Activated T-cell treated with anti-CD3 and anti-CD28 coated beads for 48 hours (primary cell): ENCODE data around the gene DVL1.

ENCODE experiments used
- DNase-seq: peaks from one replicate; pipeline ENCODE4 v3.0.0-alpha.2; 2020; ENCODE audit warnings: low read depth

Gene DVL1

DNA sequence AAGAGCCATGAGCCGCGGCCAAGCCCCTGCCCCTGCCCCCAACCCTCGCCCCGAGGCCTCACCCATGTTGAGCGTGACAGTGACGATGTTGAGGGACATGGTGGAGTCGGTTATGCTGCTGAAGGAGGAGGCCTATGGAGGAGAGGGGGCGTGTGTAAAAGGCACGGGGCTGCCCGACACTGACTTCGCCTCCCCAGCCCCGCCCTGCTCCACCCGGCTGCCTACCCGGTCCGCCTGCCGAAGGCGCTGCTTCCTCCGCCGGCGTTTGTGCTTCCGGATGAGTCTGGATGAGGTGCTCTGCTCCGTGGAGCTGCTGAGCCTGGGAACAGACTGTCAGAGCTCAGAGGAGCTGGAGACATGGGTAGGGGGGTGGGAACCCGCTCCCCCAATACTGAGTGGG, 9.0 kb downstream of the DVL1 start:
- no peak for DNase-seq

DNA sequence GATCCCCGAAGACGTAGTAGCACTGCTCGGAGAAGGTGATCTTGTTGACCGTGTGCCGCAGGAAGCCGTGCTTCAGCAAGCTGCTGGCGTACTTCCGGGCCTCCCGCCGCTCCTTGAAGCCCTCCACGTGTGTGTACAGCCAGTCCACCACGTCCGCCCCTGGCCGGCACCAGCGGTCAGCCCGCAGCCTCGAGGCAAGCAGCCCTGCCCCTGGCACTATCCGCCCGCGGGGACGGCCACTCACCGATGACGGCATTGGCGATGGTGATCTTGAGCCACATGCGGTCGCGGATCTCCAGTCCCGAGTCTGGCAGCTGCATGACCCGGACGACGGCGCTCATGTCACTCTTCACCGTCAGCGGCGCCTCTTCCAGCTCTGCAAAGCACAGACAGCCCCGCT, 10.9 kb downstream of the DVL1 start:
- no peak for DNase-seq

DNA sequence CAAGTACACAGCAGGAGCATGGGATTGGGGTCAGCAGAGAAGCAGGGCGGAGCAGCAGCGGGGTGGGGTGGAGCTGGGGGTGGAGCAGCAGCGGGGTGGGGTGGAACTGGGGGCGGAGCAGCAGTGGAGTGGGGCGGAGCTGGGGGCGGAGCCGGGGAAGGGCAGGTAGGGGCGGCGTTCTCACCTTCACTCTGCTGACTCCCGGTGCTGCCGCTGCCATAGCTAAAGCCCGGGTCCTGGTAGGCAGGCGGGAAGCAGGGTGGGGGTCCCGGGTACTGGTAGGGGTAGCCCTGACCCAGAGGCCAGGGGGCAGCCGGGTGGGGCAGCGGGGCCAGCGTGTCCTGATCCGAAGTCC, 11.4 kb downstream of the DVL1 start:
- DNase-seq: peak; percentile 43

DNA sequence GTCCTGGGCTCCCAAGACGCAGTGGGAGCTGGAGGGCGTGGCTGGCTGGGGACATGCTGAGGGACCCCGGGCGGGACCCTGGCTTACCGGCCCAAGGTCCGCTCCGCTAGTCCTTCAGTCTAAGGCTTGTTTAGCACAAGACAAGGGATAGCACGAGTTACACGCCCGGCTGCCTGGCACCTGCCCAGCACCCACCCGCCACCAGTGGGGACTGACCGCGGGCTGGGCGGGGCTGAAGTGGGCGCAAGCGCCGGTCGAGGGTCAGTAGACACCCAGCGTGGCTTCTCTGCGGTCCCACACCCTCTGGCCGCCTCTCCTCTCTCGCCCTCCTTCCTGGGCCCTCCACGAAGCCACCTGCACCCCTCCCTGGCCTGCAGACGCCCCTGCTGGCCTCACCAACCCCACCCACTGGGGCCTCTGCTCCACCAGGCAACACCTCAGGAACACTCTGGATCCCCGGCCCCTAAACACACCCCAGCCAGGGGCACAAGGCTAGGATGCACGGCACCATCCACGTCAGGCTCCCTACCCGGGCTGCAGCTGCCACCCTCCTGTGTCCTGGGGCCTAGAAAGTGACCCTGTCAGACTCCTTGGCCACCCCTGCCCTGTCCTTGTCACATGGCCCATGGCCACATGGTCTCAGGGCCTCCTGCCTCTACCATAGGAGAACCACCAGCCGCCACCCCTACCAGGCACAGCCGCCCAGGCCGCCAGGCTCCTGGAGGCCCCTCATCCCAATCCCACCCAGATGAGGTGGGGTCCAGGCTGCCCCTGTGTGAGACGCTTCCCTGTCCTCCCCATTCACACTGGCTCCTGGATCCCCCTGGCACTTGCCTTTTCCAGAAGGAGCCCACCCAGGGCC, 12.1 kb downstream of the DVL1 start:
- no peak for DNase-seq

- no peak for DNase-seq
Measured at GRCh38 chr1:1336446-1336845, 12.8 kb downstream of the DVL1 start.

- no peak for DNase-seq
Measured at GRCh38 chr1:1335792-1336248, 13.4 kb downstream of the DVL1 start.

DNA sequence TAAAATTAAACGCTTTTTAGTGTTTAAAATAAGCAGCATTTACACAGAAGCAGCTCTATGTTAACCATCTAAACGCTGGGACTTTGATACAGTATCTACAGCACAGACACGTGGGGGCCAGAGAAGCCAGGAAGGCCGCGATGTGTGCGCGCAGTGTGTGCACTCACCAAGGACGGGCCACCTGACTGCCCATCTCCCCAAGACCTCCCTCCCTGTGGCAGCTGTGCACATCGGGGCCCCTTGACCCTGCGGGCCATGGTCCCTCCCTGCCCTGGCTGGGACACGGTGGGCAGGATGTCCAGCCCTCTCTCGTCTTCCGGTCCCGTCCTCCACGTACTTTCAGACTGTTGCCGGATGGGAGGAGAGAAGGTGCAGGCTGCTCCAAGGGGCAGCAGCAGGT, 13.9 kb downstream of the DVL1 start:
- DNase-seq: no peak

DNA sequence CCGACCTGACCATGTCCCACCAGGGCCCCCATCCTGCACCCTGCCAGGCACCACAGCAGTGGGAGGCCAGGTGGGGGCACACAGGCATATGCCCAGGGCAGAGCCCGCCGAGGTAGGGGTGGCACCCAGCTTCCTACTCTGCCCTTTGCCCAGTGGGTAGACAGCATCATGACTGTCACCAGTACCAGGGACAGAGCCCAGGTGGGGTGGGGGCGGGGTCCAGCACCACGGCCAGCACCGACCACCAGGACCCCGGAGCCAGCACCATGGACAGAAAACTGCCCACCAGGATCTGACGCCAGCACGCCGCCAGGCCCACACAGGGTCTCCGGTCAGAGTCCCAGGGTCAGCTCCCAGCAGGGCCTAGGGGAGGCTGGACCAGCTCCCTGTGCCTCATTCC, 14.4 kb downstream of the DVL1 start:
- DNase-seq: no peak

DNA sequence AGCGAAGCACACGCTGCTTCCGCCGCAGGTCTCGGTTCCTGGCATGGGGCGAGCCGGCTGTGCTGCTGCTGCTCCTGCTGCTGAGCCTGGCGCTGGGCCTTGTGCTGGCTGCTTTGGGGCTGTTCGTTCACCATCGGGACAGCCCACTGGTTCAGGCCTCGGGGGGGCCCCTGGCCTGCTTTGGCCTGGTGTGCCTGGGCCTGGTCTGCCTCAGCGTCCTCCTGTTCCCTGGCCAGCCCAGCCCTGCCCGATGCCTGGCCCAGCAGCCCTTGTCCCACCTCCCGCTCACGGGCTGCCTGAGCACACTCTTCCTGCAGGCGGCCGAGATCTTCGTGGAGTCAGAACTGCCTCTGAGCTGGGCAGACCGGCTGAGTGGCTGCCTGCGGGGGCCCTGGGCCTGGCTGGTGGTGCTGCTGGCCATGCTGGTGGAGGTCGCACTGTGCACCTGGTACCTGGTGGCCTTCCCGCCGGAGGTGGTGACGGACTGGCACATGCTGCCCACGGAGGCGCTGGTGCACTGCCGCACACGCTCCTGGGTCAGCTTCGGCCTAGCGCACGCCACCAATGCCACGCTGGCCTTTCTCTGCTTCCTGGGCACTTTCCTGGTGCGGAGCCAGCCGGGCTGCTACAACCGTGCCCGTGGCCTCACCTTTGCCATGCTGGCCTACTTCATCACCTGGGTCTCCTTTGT, 15.5 kb downstream of the DVL1 start:
- no peak for DNase-seq

DNA sequence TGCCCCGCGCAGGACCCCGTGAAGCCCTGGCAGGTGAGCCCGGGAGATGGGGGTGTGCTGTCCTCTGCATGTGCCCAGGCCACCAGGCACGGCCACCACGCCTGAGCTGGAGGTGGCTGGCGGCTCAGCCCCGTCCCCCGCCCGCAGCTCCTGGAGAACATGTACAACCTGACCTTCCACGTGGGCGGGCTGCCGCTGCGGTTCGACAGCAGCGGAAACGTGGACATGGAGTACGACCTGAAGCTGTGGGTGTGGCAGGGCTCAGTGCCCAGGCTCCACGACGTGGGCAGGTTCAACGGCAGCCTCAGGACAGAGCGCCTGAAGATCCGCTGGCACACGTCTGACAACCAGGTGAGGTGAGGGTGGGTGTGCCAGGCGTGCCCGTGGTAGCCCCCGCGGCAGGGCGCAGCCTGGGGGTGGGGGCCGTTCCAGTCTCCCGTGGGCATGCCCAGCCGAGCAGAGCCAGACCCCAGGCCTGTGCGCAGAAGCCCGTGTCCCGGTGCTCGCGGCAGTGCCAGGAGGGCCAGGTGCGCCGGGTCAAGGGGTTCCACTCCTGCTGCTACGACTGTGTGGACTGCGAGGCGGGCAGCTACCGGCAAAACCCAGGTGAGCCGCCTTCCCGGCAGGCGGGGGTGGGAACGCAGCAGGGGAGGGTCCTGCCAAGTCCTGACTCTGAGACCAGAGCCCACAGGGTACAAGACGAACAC, 16.3 kb downstream of the DVL1 start:
- DNase-seq: no peak

DNA sequence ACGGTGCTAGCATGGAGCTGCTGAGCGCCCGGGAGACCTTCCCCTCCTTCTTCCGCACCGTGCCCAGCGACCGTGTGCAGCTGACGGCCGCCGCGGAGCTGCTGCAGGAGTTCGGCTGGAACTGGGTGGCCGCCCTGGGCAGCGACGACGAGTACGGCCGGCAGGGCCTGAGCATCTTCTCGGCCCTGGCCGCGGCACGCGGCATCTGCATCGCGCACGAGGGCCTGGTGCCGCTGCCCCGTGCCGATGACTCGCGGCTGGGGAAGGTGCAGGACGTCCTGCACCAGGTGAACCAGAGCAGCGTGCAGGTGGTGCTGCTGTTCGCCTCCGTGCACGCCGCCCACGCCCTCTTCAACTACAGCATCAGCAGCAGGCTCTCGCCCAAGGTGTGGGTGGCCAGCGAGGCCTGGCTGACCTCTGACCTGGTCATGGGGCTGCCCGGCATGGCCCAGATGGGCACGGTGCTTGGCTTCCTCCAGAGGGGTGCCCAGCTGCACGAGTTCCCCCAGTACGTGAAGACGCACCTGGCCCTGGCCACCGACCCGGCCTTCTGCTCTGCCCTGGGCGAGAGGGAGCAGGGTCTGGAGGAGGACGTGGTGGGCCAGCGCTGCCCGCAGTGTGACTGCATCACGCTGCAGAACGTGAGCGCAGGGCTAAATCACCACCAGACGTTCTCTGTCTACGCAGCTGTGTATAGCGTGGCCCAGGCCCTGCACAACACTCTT, 17.0 kb downstream of the DVL1 start:
- DNase-seq: no peak

- DNase-seq: no peak
Measured at GRCh38 chr1:1331068-1331965, 17.9 kb downstream of the DVL1 start, which contains the start of gene TAS1R3. TAS1R3 (plus strand) TSS chr1:1331280; CDS start chr1:1331346, 66 bp downstream.

DNA sequence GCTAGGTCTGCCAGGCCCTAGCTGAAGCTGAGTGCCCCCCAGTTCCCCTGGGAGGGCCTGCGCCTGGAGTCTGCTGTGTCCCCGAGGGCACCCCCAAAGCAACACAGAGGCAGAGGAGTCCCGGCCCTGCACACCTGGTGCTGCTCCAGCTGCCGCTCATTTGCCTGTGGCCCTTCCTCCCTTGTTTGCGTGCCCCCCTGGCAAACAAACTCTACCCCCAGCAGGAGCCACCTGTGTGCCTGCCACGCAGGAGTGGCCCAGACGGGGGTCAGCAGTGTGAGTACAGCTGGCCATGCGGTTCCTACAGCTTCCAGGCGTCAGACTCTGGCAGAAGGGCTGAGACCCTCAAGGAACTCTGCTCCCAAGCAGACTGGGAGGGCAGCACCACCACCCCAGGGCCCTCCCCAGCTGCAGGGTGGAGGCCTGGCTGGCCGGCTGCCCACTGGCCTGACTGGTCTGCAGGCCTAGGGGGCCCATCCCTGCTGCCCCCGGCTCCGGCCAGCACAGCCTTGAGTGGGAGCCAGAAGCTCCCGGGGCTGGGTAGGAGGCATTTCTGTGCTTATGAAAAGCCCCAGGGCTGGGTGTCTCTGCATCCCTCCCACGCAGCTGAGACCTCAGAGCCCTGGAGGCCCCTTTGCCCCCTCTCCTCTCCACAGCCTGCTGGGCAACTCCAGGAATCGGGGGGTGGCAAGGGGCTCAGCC, 18.7 kb downstream of the DVL1 start:
- DNase-seq: no peak

DNA sequence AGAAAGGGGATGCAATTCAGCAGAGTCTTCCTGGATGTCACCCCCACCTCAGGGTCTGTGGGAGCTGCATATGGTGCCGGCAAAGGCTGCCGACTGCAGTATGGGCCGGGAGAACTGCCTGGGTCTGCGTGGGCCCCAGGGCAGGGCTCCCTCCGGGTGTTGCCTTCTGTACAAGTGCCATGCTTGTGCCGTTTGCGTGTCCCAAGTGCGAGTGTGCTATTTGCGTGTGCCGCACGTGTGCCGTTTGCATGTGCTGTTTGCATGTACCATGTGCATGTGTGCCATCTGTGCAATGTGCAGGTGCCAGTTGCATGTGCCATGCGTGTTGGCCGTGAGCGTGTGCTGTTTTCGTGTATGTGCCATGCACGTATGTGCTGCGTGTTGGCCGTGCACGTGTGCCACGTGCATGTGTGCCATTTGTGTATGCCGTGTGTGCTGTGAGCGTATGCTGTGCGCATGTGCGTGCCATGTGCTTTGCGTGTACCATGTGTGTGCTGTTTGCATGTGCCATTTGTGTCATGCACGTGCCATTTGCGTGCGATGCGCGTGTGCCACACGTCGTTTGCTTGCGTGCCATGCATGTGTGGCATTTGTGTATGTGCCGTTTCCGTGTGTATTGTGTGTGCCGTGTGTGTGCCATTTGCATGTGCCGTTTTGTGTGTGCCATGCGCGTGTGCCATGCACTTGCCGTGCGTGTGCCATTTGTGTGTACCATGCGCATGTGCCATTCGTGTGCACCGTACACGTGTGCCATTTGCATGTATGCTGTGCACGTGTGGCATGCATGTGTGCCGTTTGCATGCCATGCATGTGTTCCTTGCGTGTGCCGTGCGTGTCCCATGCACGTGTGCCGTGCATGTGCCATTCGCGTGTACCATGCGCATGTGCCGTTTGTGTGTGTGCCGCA, 19.7 kb downstream of the DVL1 start:
- no peak for DNase-seq

GRCh38 chr1:1328254-1328653, 21.0 kb downstream of the DVL1 start:
- DNase-seq: no peak

DNA sequence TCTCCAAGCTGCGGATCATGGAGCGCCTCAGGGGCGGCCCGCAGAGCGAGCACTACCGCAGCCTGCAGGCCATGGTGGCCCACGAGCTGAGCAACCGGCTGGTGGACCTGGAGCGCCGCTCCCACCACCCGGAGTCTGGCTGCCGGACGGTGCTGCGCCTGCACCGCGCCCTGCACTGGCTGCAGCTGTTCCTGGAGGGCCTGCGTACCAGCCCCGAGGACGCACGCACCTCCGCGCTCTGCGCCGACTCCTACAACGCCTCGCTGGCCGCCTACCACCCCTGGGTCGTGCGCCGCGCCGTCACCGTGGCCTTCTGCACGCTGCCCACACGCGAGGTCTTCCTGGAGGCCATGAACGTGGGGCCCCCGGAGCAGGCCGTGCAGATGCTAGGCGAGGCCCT, 21.9 kb downstream of the DVL1 start:
- DNase-seq: no peak

GRCh38 chr1:1326075-1326605, 23.1 kb downstream of the DVL1 start:
- no peak for DNase-seq

GRCh38 chr1:1325288-1326074, 23.7 kb downstream of the DVL1 start:
- no peak for DNase-seq
